Choroid plexus epithelial cell (primary cell): Measurements from ENCODE around the gene HLA-DMB.

Experiments
- DNase-seq: peaks from one replicate; pipeline ENCODE4 v3.0.0-alpha.2; 2010; ENCODE audit warnings: low read depth
- H3K4me3 ChIP-seq: 2 replicates; pipeline ENCODE4 v1.5.1; 2011; ENCODE audit warnings: low read depth, mild to moderate bottlenecking, control low read depth, low read length, moderate library complexity
- CTCF ChIP-seq: conservative IDR thresholded peaks from 2 replicates; pipeline ENCODE4 v1.5.1; 2011; ENCODE audit warnings: low read depth, mild to moderate bottlenecking, control low read depth, inconsistent platforms, low read length, moderate library complexity

The HLA-DMB gene

DNA sequence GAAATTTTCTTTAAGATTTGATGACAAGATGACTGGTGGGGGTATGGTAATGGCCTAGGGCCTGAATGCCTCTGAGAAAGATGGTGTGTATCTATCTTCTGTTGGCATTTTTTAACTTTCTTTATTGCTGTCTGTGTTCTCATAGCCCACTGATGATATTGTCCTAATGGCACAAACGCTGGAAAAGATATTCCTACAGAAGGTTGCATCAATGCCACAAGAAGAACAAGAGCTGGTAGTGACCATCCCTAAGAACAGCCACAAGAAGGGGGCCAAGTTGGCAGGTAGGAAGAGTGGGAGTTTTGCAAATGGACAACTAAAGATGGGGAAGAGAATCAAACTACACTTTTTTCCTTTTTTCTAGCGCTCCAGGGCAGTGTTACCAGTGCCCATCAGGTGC, 35.1 kb upstream of the HLA-DMB start:
- peak overlapping the region; percentile 96 for H3K4me3 ChIP-seq
- DNase-seq: no peak
- no peak for TF ChIP-seq CTCF

- peak overlapping the region; percentile 96 for H3K4me3 ChIP-seq
- no peak for TF ChIP-seq CTCF
- DNase-seq: no peak
Measured at GRCh38 chr6:32974541-32975308, 33.9 kb upstream of the HLA-DMB start.

- H3K4me3 ChIP-seq: peak overlapping the region; percentile 96
- no peak for TF ChIP-seq CTCF
- DNase-seq: peak; percentile 82
Measured at GRCh38 chr6:32974016-32974333, 33.1 kb upstream of the HLA-DMB start.

GRCh38 chr6:32973144-32974015, 32.6 kb upstream of the HLA-DMB start:
- peak; percentile 51 for DNase-seq
- TF ChIP-seq CTCF: no peak
- peak overlapping the region; percentile 96 for H3K4me3 ChIP-seq

GRCh38 chr6:32972353-32973143, 31.7 kb upstream of the HLA-DMB start:
- DNase-seq: no peak

More at GRCh38 chr6:32972353-32973143, 31.7 kb upstream of the HLA-DMB start:
- H3K4me3 ChIP-seq: peak overlapping the region; percentile 96
- no peak for TF ChIP-seq CTCF
